Anterior cingulate cortex (tissue), 58 donors: ENCODE data around the gene ZNF385A.

Source experiments
- DNase-seq, 58 donors: peaks; one replicate each; lab custom pipeline; 2025; lab: John Stamatoyannopoulos, UW

Gene ZNF385A

GRCh38 chr12:54384591-54385041, at the start of gene ZNF385A:
Gene ZNF385A, minus strand, starts transcription at chr12:54384733. Its CDS starts 219 bp downstream, at chr12:54384514.
- DNase-seq, result peak in 14 of 58 donors; percentile 24 to 55 (median 31)

- no peak for DNase-seq
Measured at GRCh38 chr12:54432815-54433164, 48.3 kb upstream of the ZNF385A start.

- DNase-seq, result no peak
Measured at GRCh38 chr12:54431911-54432814, 47.6 kb upstream of the ZNF385A start.

DNA sequence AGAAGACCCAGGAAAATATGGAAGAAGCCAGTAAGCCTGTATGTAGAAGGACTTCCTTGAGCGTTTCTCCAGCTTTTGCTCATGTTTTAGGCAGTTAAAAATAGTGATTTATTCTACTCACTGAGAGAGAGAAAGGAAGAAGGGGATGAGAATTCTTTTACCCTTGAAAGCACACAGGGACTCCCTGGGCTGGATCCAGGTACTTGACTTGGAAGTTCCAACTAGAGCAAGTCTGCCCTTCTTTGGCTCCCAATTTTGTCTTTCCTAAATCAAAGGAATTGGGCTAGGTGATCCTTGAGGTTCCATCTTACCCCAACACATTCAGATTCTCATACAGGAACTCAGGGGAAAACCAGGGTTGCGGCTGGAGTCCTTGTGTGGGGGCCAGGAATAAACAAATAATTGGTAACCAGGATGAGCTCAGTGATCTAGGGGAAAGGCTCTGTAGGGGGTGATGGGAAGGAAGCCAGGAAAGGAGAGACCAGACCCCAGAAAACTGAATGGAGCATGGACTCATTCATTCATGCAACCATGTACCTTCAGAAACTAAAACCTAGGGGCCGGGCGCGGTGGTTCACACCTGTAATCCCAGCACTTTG, 46.0 kb upstream of the ZNF385A start:
- no peak for DNase-seq

- DNase-seq, result no peak
Measured at GRCh38 chr12:54429014-54429471, 44.5 kb upstream of the ZNF385A start.

DNA sequence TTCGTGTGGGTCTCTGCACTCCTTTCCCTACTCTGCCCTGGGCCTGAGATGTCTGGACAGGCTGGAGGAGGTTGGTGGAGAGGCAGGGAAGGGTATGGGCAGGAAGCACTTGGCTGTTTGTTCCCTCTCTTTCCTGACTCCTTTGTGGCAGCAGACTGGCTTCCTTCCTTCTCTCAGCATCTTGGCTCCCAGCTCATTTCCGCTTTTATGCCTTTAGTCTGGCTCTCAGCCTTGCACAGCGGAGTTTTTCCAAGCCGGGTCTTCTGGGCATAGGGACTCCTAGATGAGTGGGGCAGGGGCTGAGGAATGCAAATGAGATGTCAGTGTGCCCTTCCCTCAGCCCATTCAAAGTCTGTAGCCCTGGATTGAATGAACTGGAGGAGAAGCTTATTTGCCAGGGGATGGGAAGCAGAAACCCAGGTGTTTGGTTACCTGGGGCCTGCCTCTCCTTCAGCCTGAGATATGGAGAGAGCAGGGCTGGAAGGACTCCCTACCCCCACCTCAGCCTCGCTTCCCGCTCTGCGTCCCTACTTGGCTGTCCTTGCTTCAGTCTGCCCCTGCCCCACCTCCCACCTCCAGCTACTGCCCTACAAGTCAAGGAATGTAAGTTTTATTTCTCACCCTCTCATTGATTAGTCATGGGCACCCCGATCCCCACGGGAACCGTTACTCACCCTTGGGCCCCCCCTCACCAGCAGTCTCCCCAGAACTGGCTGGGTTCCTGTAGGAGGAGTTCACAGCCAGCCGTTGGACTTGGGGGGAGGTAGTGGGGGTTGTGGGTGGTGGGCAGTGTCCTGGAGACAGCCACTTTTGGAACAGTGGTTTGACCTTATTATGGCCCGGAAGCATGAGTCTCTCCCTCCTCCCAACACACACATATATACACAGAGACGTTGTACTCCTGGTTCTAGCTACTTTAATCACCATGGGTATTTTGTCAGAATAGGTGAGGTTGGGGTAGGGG, 43.8 kb upstream of the ZNF385A start:
- DNase-seq, result no peak

DNA sequence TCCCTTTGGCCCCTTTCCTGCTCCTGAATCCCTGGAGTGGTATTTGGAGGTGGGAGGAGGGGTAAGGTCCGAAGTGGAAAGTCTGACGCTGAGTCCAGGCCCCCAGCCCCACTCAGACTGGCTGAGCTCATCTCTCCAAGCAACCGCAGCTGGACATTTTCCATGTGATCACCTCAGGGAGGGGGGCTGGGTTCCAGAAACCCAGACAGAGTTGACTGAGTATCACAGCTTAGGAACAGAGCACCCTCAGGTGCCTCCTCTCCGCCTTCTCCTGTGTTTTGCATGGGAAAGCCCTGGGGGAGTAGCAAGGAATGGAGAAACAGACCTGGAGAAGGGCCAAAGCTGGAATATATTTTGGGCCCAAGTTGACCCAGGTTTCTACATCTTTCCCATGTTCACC, 42.6 kb upstream of the ZNF385A start:
- no peak for DNase-seq

GRCh38 chr12:54426690-54427089, 42.2 kb upstream of the ZNF385A start:
- no peak for DNase-seq

GRCh38 chr12:54425702-54426101, 41.2 kb upstream of the ZNF385A start:
- DNase-seq, result no peak

DNA sequence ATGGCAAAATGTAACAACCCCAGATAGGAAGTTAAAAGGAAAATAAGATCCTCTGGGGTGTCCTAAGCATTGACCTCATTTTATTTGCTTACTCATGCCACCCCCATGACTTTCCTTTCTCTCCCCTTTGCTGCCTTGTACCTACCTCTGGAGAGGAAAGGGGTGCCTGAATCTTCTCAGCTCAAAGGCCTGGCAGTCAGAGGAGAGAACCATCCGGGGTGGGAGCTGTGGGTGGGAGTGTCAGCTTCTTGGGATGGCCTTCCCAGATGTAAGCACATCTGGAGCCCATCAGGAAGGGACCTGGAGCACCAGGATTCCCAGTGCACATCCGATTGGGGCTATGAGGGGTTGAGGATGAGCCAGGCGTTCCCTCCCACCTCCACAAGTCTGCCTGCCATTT, 39.7 kb upstream of the ZNF385A start:
- DNase-seq, result no peak

DNA sequence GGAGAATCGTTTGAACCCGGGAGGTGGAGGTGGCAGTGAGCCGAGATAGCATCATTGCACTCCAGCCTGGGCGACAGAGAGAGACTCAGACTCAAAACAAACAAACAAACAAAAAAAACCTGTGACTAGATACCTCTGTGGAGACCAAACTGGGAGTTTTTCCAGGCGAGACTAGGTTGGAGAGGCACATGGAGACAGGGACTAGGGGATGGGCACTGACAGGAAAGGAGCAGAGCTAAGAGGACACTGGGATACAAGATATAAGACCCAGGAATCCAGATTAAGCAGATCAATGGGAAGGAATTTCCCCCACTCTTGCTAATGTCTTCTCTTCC, 39.2 kb upstream of the ZNF385A start:
- no peak for DNase-seq

DNA sequence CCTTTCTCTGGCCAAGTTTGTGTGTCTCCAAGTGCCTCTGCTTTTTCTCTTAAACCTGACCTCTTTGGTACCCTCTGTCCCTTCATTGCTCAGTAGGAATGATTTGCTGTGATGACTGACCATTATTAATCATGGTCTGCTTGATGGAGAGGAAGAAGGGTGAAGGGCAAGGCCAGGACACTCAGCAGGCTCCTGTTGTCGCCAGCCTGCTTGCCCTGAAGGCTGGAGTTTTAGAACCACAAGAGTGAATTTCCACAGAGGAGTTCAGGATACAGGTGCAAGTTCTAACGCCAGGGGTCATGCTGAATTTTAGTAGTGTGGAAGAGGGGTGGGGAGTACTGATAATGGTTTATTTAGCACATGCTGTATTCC, 37.3 kb upstream of the ZNF385A start:
- no peak for DNase-seq

- no peak for DNase-seq
Measured at GRCh38 chr12:54421175-54421878, 36.8 kb upstream of the ZNF385A start.

- DNase-seq, result no peak
Measured at GRCh38 chr12:54420766-54421144, 36.2 kb upstream of the ZNF385A start.

GRCh38 chr12:54419088-54419887, 34.8 kb upstream of the ZNF385A start, which contains the start of gene ITGA5:
Gene ITGA5, minus strand, starts transcription at chr12:54419266. Its CDS starts 68 bp downstream, at chr12:54419198.
- peak in 6 of 58 donors; percentile 11 to 58 (median 32) for DNase-seq

DNA sequence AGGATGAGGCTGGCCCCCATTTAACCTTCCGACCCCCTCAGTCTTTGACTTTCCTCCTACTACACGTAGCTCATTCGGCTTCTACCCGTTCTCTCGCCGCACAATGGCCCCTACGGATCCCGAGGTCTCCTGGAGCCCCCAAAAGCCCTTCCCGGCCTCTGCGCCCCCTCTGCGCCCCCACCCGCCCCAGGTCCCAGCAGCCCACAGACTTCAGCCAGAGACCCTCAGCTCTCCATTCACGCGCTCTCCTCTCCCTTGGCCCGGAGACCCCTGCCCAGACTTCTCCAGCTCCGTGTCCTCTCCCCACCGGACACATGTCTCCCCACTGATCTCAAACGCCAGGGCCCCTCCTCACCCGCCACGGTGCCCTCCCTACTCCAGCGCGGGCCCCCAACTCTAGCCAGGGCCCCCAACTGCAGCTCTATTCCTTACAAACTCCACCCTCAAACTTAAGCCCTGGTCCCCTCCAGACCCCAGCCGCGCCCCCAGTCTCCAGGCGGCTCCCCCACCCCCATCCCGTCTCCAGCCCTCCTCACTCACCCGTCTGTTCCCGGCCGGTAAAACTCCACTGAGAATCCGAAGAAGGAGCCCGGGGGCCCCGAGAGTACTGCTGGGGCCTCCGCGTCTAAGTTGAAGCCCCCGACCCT, 34.0 kb upstream of the ZNF385A start:
- no peak for DNase-seq

GRCh38 chr12:54417712-54418440, 33.3 kb upstream of the ZNF385A start:
- DNase-seq, result no peak
